ENCODE data around the gene CNN2.
A peak's percentile ranks its signal among the peaks of the same experiment; 100 is the strongest.

CNN2 gene

GRCh38 chr19:1038978-1039645, 12.7 kb downstream of the CNN2 start:
- no peak for DNase-seq (ENCODE audit: low read depth)
- H3K4me3 ChIP-seq (ENCODE audit: low read length) = no peak overlapping the region
- no peak for TF ChIP-seq CTCF (conservative IDR thresholded peaks at IDR 0.05; ENCODE audit: low read depth, low read length)

- peak; percentile 95 for DNase-seq (ENCODE audit: low read depth)
- TF ChIP-seq CTCF (conservative IDR thresholded peaks at IDR 0.05; ENCODE audit: low read depth, low read length) = no peak
- peak within 1 kb of the TSS; percentile 62 for H3K4me3 ChIP-seq (ENCODE audit: low read length)
Measured at GRCh38 chr19:1039646-1040475, 13.5 kb downstream of the CNN2 start, which contains the start of gene ABCA7. Gene ABCA7 (plus strand): TSS chr19:1040107. CDS start chr19:1041362, 1,255 bp downstream.

GRCh38 chr19:1040476-1041271, 14.3 kb downstream of the CNN2 start:
- H3K4me3 ChIP-seq (ENCODE audit: low read length) = peak overlapping the region; percentile 62

GRCh38 chr19:1041272-1041834, 14.9 kb downstream of the CNN2 start:
- peak overlapping the region; percentile 38 for H3K4me3 ChIP-seq (ENCODE audit: low read length)
- TF ChIP-seq CTCF (conservative IDR thresholded peaks at IDR 0.05; ENCODE audit: low read depth, low read length) = no peak
- DNase-seq (ENCODE audit: low read depth) = no peak

More at GRCh38 chr19:1040476-1041271, 14.3 kb downstream of the CNN2 start:
- TF ChIP-seq CTCF (conservative IDR thresholded peaks at IDR 0.05; ENCODE audit: low read depth, low read length) = no peak
- peak; percentile 85 for DNase-seq (ENCODE audit: low read depth)

GRCh38 chr19:1041835-1042685, 15.7 kb downstream of the CNN2 start:
- no peak for DNase-seq (ENCODE audit: low read depth)
- no peak overlapping the region for H3K4me3 ChIP-seq (ENCODE audit: low read length)
- TF ChIP-seq CTCF (conservative IDR thresholded peaks at IDR 0.05; ENCODE audit: low read depth, low read length) = no peak

All from retinal pigment epithelial cell (primary cell).